H1 (cell line): ENCODE results near the gene FLVCR2. TPM values are rescaled to one million over a fixed set of nuclear protein-coding genes. Genes with fewer than 3 reads are reported as not detected.
A peak's percentile ranks its signal among the peaks of the same experiment; 100 is the strongest.
"Not testable (repeated sequence)": the region's sequence is repeated elsewhere in the genome, so short reads cannot be mapped to it uniquely, and the experiment has no call there.

Source experiments
- CTCF ChIA-PET: fragments of 300-600 bp; sonication (Branson Sonifier 250); formaldehyde crosslinking; loops from one replicate; lab custom pipeline; 2021; ENCODE audit not compliant: partially characterized antibody; lab: Charles Lee
- POLR2A ChIA-PET: fragments of 300-600 bp; sonication (Branson Sonifier 250); formaldehyde crosslinking; loops from one replicate; lab custom pipeline; 2021; ENCODE audit warnings: inconsistent platforms; ENCODE audit not compliant: partially characterized antibody; lab: Charles Lee
- DNase-seq, 2 experiments: peaks; one replicate each; pipeline versions ENCODE4 v3.0.0 to v3.0.0-alpha.2; 2010 to 2022; ENCODE audit warnings: low spot score in 2 of 2, low read depth in 1 of 2, mixed read lengths in 1 of 2
- FAIRE-seq: peaks from 2 replicates; lab custom pipeline; 2011; peaks lifted over from hg19 to GRCh38; lab: Jason Lieb, UNC
- H2AFZ ChIP-seq: 2 replicates; pipeline ENCODE4 v1.8.1; 2012; ENCODE audit warnings: low read length, inconsistent platforms
- H2AK5ac ChIP-seq: 2 replicates; pipeline ENCODE4 v1.6.1; 2013; ENCODE audit warnings: low read depth, low read length
- H2BK120ac ChIP-seq: replicated peaks from 2 replicates; pipeline ENCODE3; 2013; ENCODE audit warnings: low read depth, low read length, inconsistent platforms
- H2BK12ac ChIP-seq: 2 replicates; pipeline ENCODE4 v1.6.1; 2013; ENCODE audit warnings: low read depth, low read length
- H2BK15ac ChIP-seq: 2 replicates; pipeline ENCODE4 v1.6.1; 2013; ENCODE audit warnings: low read length
- H2BK20ac ChIP-seq: 2 replicates; pipeline ENCODE4 v1.6.1; 2013; ENCODE audit warnings: low read length
- H2BK5ac ChIP-seq: 2 replicates; pipeline ENCODE4 v1.6.1; 2013; ENCODE audit warnings: low read depth, low read length
- H3K14ac ChIP-seq: 2 replicates; pipeline ENCODE4 v1.6.1; 2013; ENCODE audit warnings: inconsistent platforms; ENCODE audit not compliant: insufficient read length
- H3K18ac ChIP-seq: 2 replicates; pipeline ENCODE4 v1.6.1; 2013; ENCODE audit warnings: low read length; ENCODE audit errors: extremely low read depth
- H3K23ac ChIP-seq: 2 replicates; pipeline ENCODE4 v1.6.1; 2013; ENCODE audit warnings: inconsistent platforms; ENCODE audit not compliant: insufficient read length
- H3K23me2 ChIP-seq: 2 replicates; pipeline ENCODE4 v1.6.1; 2013; ENCODE audit warnings: low read depth, low read length
- H3K27ac ChIP-seq: 2 replicates; pipeline ENCODE4 v1.6.1; 2011; ENCODE audit warnings: low read depth, low read length, inconsistent platforms
- H3K27me3 ChIP-seq, 4 experiments: replicated peaks in 1 of 4; 1 replicate in 1 of 4; 2 replicates in 3 of 4; pipeline versions ENCODE4 v1.6.1 to v1.8.1; 2011 to 2013; ENCODE audit warnings: low read length in 3 of 4, mild to moderate bottlenecking in 3 of 4, inconsistent platforms in 2 of 4, mixed read lengths in 2 of 4, moderate library complexity in 1 of 4; ENCODE audit not compliant: control insufficient read depth in 3 of 4, insufficient read depth in 3 of 4; ENCODE audit errors: extremely low read depth in 1 of 4
- H3K36me3 ChIP-seq, 4 experiments: 2 replicates each; pipeline versions ENCODE4 v1.6.1 to v1.8.1; 2011 to 2013; ENCODE audit warnings: mild to moderate bottlenecking in 4 of 4, low read length in 3 of 4, moderate library complexity in 2 of 4, control low read depth in 1 of 4, inconsistent platforms in 1 of 4; ENCODE audit not compliant: insufficient read depth in 4 of 4, control insufficient read depth in 2 of 4
- H3K4ac ChIP-seq: replicated peaks from 2 replicates; pipeline ENCODE3; 2013; ENCODE audit warnings: low read length, low read depth, mixed read lengths, inconsistent platforms; ENCODE audit not compliant: insufficient read length
- H3K4me1 ChIP-seq, 4 experiments: replicated peaks in 1 of 4; 1 replicate in 1 of 4; 2 replicates in 3 of 4; pipeline versions ENCODE4 v1.6.1 to v1.8.1; 2011 to 2013; ENCODE audit warnings: low read length in 3 of 4, inconsistent platforms in 2 of 4, mixed read lengths in 1 of 4; ENCODE audit not compliant: insufficient read depth in 4 of 4, control insufficient read depth in 3 of 4
- H3K4me2 ChIP-seq, 2 experiments: 2 replicates each; pipeline versions ENCODE4 v1.6.1 to v1.8.1; 2011 to 2013; ENCODE audit warnings: low read depth in 2 of 2, low read length in 2 of 2, control low read depth in 1 of 2, inconsistent platforms in 1 of 2, mild to moderate bottlenecking in 1 of 2; ENCODE audit not compliant: insufficient read depth in 1 of 2
- H3K4me3 ChIP-seq, 4 experiments: fragments of 200-600, 300-600 bp in 1 of 4; sonication (generic), shearing (Covaris generic), sonication (Bioruptor Twin) in 1 of 4; 2 replicates each; pipeline versions ENCODE4 v1.5.1 to v1.8.1; 2011 to 2016; ENCODE audit warnings: low read length in 4 of 4, low read depth in 3 of 4, control low read depth in 2 of 4, inconsistent platforms in 2 of 4, mild to moderate bottlenecking in 2 of 4, mixed read lengths in 1 of 4, moderate library complexity in 1 of 4; ENCODE audit not compliant: insufficient read depth in 2 of 4; ENCODE audit errors: extremely low read depth in 1 of 4
- H3K56ac ChIP-seq: replicated peaks from 2 replicates; pipeline ENCODE3; 2013; ENCODE audit warnings: low read depth, mild to moderate bottlenecking, mixed read lengths, low read length, inconsistent platforms; ENCODE audit not compliant: insufficient read length
- H3K79me1 ChIP-seq: 2 replicates; pipeline ENCODE4 v1.6.1; 2013; ENCODE audit warnings: low read depth, low read length, control low read depth
- H3K79me2 ChIP-seq, 2 experiments: 2 replicates each; pipeline versions ENCODE4 v1.6.1 to v1.8.1; 2012 to 2013; ENCODE audit warnings: low read length in 2 of 2, mild to moderate bottlenecking in 2 of 2, inconsistent platforms in 1 of 2; ENCODE audit not compliant: insufficient read depth in 2 of 2, control insufficient read depth in 1 of 2
- H3K9ac ChIP-seq, 4 experiments: replicated peaks in 1 of 4; 1 replicate in 1 of 4; 2 replicates in 3 of 4; pipeline versions ENCODE4 v1.6.1 to v1.8.1; 2011 to 2013; ENCODE audit warnings: low read depth in 3 of 4, low read length in 3 of 4, control low read depth in 2 of 4, mild to moderate bottlenecking in 2 of 4, moderate library complexity in 2 of 4, inconsistent platforms in 1 of 4; ENCODE audit errors: extremely low read depth in 1 of 4
- H3K9me3 ChIP-seq, 2 experiments: 2 replicates each; pipeline versions ENCODE4 v1.6.1 to v1.8.1; 2012 to 2013; ENCODE audit warnings: mild to moderate bottlenecking in 2 of 2, moderate library complexity in 2 of 2, control low read depth in 1 of 2, inconsistent platforms in 1 of 2, low read depth in 1 of 2, low read length in 1 of 2, mixed read lengths in 1 of 2; ENCODE audit not compliant: insufficient read depth in 2 of 2
- H4K20me1 ChIP-seq, 2 experiments: replicated peaks in 1 of 2; 2 replicates each; pipeline versions ENCODE3 to v1.8.1; 2011 to 2013; ENCODE audit warnings: inconsistent platforms in 2 of 2, low read length in 2 of 2, mild to moderate bottlenecking in 1 of 2; ENCODE audit not compliant: insufficient read depth in 2 of 2, control insufficient read depth in 1 of 2
- H4K5ac ChIP-seq: 2 replicates; pipeline ENCODE4 v1.6.1; 2013; ENCODE audit warnings: low read length, low read depth, mixed read lengths, inconsistent platforms; ENCODE audit not compliant: insufficient read length
- H4K8ac ChIP-seq: 2 replicates; pipeline ENCODE4 v1.8.0; 2013; ENCODE audit warnings: mild to moderate bottlenecking, moderate library complexity, low read length, inconsistent platforms; ENCODE audit not compliant: insufficient read depth; ENCODE audit errors: extremely low read depth
- H4K91ac ChIP-seq: replicated peaks from 2 replicates; pipeline ENCODE3; 2013; ENCODE audit warnings: low read length, mixed read lengths, inconsistent platforms; ENCODE audit not compliant: insufficient read length
- EP300 ChIP-seq, 2 experiments: IDR thresholded peaks; 1 replicate in 1 of 2; 2 replicates in 1 of 2; pipeline ENCODE4 v1.6.1; 2011 to 2012; ENCODE audit warnings: low read depth in 2 of 2, low read length in 2 of 2, mild to moderate bottlenecking in 2 of 2, borderline replicate concordance in 1 of 2, inconsistent platforms in 1 of 2, moderate library complexity in 1 of 2
- whole genome bisulfite sequencing, 2 experiments: shearing (Covaris generic) in 1 of 2; methylation state at CpG; one replicate each; pipeline versions ENCODE4 v1.1.6 to v1.1.7; 2013 to 2015; ENCODE audit warnings: low lambda C conversion rate in 2 of 2, mixed read lengths in 2 of 2, inconsistent platforms in 1 of 2, low coverage in 1 of 2, missing lambda C conversion rate in 1 of 2; ENCODE audit not compliant: insufficient replicate concordance in 2 of 2, insufficient coverage in 1 of 2, insufficient read length in 1 of 2; ENCODE audit errors: extremely low coverage in 1 of 2, missing lambda C conversion rate in 1 of 2; 5-methylcytosine and 5-hydroxymethylcytosine counted together
- polyA plus RNA-seq, 7 experiments: library from polyadenylated mRNA; depleted of rRNA in 3 of 7; stranded (reverse) in 5 of 7; unstranded in 2 of 7; fragments of >200 nt in 5 of 7; fragments of 200-250 nt in 2 of 7; gene quantifications; 1 replicate in 5 of 7; 2 replicates in 1 of 7; 4 replicates in 1 of 7; pipeline versions ENCODE4 v1.2.1 to v1.2.3, GENCODE V29; 2011 to 2013; ENCODE audit warnings: missing spikeins in 2 of 7, mixed read lengths in 2 of 7
- total RNA-seq: library from RNA; stranded (reverse); fragmentation: NEBNext Ultra II Directional; extraction: Animal tissue kit (Norgen Biotek cat#: 25700); gene quantifications from 2 replicates; pipeline ENCODE4 v1.2.1, GENCODE V29; 2021

The FLVCR2 gene
- total and polyA plus RNA-seq, 2 of the 8 experiments (the other 6 are each of a cell fraction or from before 2014, with no cell fraction given): 7.1 to 8.2 TPM

DNA sequence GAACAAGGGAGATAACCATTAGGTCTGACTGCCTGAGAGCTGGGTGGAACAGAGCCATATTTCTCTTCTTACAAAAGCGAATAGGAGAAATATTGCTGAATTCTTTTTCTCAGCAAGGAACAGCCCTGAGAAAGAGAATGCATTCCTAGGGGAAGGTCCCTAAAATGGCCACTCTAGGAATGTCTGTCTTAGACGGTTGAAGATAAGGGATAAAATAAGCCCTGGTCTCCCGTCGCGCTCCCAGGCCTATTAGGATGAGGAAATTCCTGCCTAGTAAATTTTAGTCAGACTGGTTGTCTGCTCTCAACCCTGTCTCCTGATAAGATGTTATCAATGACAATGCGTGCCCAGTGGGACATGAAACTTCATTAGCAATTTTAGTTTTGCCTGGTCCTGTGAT lies 116.6 kb downstream of the FLVCR2 start:
- H2BK120ac ChIP-seq, POLR2A ChIA-PET, H3K4me2 ChIP-seq, H3K56ac ChIP-seq, H4K8ac ChIP-seq, H2AK5ac ChIP-seq, H3K23me2 ChIP-seq, H4K5ac ChIP-seq, H3K9me3 ChIP-seq, H4K91ac ChIP-seq, H3K4me1 ChIP-seq, H3K4ac ChIP-seq, H3K79me1 ChIP-seq, H3K23ac ChIP-seq, FAIRE-seq, H4K20me1 ChIP-seq, H2BK12ac ChIP-seq, H3K14ac ChIP-seq, H2BK20ac ChIP-seq, H2AFZ ChIP-seq, H3K79me2 ChIP-seq, H2BK15ac ChIP-seq, H3K4me3 ChIP-seq, H3K27ac ChIP-seq, H3K27me3 ChIP-seq, H3K18ac ChIP-seq, H2BK5ac ChIP-seq, DNase-seq, H3K9ac ChIP-seq: not testable (repeated sequence)
- peaks cover 6 to 53% (median 25%) of the 10 kb centered on the region in 4 experiments; a peak in 7 of 8 replicates for H3K36me3 ChIP-seq
- peak in 1 of 2 experiments; percentile 53; a peak in 1 of 3 replicates for TF ChIP-seq EP300 (IDR thresholded peaks at IDR 0.05; ENCODE audit: borderline replicate concordance in 1 of 2, low read depth in 2 of 2, low read length in 2 of 2)
- CTCF ChIA-PET: interaction anchor here (1.6 kb wide), 1 partner anchor 14 kb away, joined by 7 read pairs; no protein-coding TSS in a partner anchor
- WGBS, 2 experiments: 97% methylated on average over 6 of the region's 6 CpGs; no CpG with 5 or more reads in 1 of the 2 experiments
